Brain microvascular endothelial cell (primary cell): ENCODE measurements around the gene ESPN.

Source experiments
- DNase-seq: peaks from one replicate; pipeline ENCODE4 v3.0.0-alpha.2; 2020
- H3K27ac ChIP-seq: fragments of 250-450 bp; sonication (Bioruptor Pico); 2 replicates; pipeline ENCODE4 v1.5.1; 2020; ENCODE audit warnings: mild to moderate bottlenecking, moderate library complexity
- H3K27me3 ChIP-seq: fragments of 250-450 bp; sonication (Bioruptor Pico); replicated peaks from 2 replicates; pipeline ENCODE4 v1.5.1; 2020; ENCODE audit warnings: mild to moderate bottlenecking
- H3K36me3 ChIP-seq: fragments of 250-450 bp; sonication (Bioruptor Pico); replicated peaks from 2 replicates; pipeline ENCODE4 v1.5.1; 2020; ENCODE audit warnings: mild to moderate bottlenecking
- H3K4me3 ChIP-seq: 2 replicates; pipeline ENCODE4 v1.5.1; 2011; ENCODE audit warnings: low read depth, mild to moderate bottlenecking, control low read depth, low read length, moderate library complexity
- in situ Hi-C: cut with HindIII; loops from 2 replicates; pipeline ENCODE4 v1.10.0; 2017; ENCODE audit warnings: low sequenced_read_pairs, low pct_ligation_motif_present
- TF ChIP-seq, protein P1 (sequence below): IDR thresholded peaks from 2 replicates; pipeline ENCODE4 v1.5.1; 2011; ENCODE audit warnings: low read depth, mild to moderate bottlenecking, moderate library complexity, low read length, control low read depth, inconsistent platforms; ENCODE audit errors: missing control alignments

ESPN gene

DNA sequence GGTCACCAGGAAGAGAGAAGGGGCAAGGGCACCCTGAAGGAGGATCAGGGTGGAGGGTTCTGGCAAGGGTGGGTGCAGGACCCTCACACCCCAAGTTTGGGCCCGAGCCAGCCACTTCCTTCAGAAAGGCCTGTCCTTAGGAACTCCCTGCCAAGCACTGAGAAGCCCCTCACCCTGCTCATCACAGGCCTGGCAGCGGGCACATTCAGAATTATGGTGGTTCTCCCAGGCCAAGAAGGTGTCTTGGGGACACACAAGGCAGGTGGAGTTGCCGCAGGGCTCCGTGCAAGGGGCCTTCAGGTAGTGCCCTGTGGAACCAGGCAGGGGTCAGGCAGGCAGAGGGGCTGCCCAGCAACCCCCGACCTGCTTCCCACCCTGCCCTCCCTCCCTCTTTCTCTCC lies 40.3 kb downstream of the ESPN start:
- Histone ChIP-seq H3K4me3 (no peak overlapping the region), H3K27me3 (no peaks in the 10 kb centered on the region), H3K36me3 (peaks cover 36% of the 10 kb centered on the region), H3K27ac (no peak overlapping the region)
- in situ Hi-C loops: no loop called here
- no peak for DNase-seq
- TF ChIP-seq, protein P1, sequence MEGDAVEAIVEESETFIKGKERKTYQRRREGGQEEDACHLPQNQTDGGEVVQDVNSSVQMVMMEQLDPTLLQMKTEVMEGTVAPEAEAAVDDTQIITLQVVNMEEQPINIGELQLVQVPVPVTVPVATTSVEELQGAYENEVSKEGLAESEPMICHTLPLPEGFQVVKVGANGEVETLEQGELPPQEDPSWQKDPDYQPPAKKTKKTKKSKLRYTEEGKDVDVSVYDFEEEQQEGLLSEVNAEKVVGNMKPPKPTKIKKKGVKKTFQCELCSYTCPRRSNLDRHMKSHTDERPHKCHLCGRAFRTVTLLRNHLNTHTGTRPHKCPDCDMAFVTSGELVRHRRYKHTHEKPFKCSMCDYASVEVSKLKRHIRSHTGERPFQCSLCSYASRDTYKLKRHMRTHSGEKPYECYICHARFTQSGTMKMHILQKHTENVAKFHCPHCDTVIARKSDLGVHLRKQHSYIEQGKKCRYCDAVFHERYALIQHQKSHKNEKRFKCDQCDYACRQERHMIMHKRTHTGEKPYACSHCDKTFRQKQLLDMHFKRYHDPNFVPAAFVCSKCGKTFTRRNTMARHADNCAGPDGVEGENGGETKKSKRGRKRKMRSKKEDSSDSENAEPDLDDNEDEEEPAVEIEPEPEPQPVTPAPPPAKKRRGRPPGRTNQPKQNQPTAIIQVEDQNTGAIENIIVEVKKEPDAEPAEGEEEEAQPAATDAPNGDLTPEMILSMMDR: no peak

DNA sequence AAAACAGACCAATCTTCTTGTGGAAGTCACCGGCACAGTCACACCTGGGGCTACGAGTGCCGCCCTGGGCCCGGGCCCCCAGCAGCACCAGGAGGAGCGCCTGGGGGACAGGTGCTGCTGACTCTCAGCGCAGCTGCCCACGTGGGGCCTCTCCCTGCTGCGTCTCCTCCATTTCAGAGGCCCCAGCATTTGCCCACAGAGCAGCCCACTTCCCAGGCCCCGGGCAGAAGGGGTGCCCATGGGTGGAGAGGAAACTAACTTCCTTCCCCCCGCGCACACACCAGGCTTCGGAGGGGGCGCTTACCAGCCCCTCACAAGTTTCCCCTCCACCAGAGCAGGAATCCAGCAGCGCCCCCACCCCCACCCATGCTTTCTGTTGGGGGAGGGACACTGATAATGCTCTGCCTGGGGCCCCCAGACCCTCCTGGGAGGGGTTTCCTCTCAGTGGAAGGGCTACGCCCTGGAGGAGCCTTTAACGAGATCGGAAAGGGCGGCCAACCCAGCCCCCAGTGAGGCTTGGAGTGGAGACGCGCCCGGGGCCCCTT lies 41.0 kb downstream of the ESPN start:
- no peaks in the 10 kb centered on the region for H3K27me3 ChIP-seq
- peaks cover 43% of the 10 kb centered on the region for H3K36me3 ChIP-seq
- H3K4me3 ChIP-seq: no peak overlapping the region

DNA sequence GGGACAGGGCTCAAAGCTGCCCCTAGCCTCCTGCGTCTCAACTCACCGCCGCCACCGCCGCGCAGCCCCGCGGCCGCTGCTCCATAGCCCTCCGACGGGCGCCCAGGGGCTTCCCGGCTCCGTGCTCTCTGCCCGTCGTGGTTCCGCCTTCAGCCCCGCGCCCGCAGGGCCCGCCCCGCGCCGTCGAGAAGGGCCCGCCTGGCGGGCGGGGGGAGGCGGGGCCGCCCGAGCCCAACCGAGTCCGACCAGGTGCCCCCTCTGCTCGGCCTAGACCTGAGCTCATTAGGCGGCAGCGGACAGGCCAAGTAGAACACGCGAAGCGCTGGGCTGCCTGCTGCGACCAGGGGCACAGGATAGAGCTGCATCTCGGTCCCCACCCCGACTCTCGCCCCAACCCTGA lies 41.4 kb downstream of the ESPN start, which contains the start of gene TNFRSF25:
Gene TNFRSF25, minus strand, starts transcription at position 151 of the 400 bp plus-strand sequence. Its CDS starts 66 bp downstream, at position 85.
- Histone ChIP-seq H3K4me3 (no peak within 1 kb of the TSS), H3K27me3 (no peaks in the 10 kb centered on the region), H3K27ac (no peak within 1 kb of the TSS), H3K36me3 (peaks cover 44% of the 10 kb centered on the region)
- DNase-seq: no peak
- in situ Hi-C loops: no loop called here
- TF ChIP-seq, protein P1: no peak

More for the DNA sequence above, 41.0 kb downstream of the ESPN start:
- in situ Hi-C loops: no loop called here
- no peak overlapping the region for H3K27ac ChIP-seq
- TF ChIP-seq, protein P1: no peak
- DNase-seq: no peak

DNA sequence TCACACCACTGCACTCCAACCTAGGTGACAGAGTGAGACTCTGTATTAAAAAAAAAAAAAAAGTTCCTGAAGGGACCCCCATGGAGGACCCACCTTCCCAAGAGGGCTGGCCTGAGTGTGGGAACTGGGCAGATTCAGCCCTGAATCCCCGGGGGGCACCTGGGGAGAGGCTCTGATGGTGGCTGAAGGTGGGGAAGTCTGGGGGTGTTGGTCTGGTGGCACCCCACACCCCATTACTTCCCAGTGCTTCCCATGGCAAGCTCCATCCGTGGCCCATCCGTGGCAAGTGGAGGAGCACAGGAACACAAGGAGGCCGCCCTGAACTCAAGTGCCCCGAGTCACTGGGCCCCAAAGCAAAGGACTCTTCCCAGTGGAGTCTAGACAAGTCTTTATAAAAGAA lies 42.2 kb downstream of the ESPN start:
- no peak for DNase-seq
- no peak overlapping the region for H3K4me3 ChIP-seq
- in situ Hi-C loops: no loop called here
- TF ChIP-seq, protein P1: no peak
- no peak overlapping the region for H3K27ac ChIP-seq
- peaks cover 44% of the 10 kb centered on the region for H3K36me3 ChIP-seq
- H3K27me3 ChIP-seq: no peaks in the 10 kb centered on the region

DNA sequence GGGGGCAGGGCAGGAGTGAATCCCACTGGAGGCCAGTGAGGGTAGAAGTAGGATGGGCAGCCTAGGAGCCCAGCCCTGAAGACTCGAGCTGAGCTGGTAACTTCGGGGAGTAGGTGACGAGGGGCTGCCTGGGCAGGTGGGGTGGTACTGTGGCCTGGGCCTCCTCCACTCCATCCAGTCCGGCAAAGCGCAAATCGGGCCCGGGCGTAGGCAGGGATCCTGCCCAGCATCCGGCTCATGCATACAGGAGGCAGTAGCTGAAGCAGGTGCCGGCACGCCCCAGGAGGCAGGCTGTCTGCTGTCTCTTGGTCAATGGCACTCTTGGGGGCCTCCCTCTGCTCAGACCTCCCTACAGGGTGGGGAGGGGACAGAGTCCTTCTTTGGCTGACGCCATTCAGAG lies 42.6 kb downstream of the ESPN start:
- Histone ChIP-seq H3K27me3 (no peaks in the 10 kb centered on the region), H3K36me3 (peaks cover 44% of the 10 kb centered on the region), H3K4me3 (no peak overlapping the region), H3K27ac (no peak overlapping the region)
- DNase-seq: no peak
- in situ Hi-C loops: no loop called here
- TF ChIP-seq, protein P1: no peak
